SK-N-MC (cell line): Measurements from ENCODE around the gene BST1.

Source experiments
- DNase-seq: peaks from one replicate; pipeline ENCODE4 v3.0.0-alpha.2; 2011; ENCODE audit warnings: low read depth, low spot score
- H3K27ac ChIP-seq: fragments of 200-600 bp; sonication (generic); 2 replicates; pipeline ENCODE4 v1.5.1; 2016; ENCODE audit warnings: mixed run types
- H3K36me3 ChIP-seq: fragments of 200-600 bp; sonication (generic); 2 replicates; pipeline ENCODE4 v1.6.1; 2017; ENCODE audit warnings: antibody characterized with exemption, low read length, mixed read lengths; ENCODE audit not compliant: insufficient read depth
- H3K4me3 ChIP-seq: fragments of 200-600 bp; sonication (generic); 2 replicates; pipeline ENCODE4 v1.5.1; 2016
- H3K9ac ChIP-seq: fragments of 200-600 bp; sonication (generic); 2 replicates; pipeline ENCODE4 v1.8.0; 2017; ENCODE audit warnings: mixed run types, mixed read lengths; ENCODE audit not compliant: insufficient read length
- H3K9me3 ChIP-seq: fragments of 200-600 bp; sonication (generic); 2 replicates; pipeline ENCODE4 v1.6.1; 2017; ENCODE audit warnings: low read depth, mild to moderate bottlenecking, antibody characterized with exemption, low read length, moderate library complexity, mixed read lengths
- EZH2 ChIP-seq: fragments of 200-600 bp; sonication (generic); IDR thresholded peaks from one replicate; pipeline ENCODE4 v1.6.1; 2017; ENCODE audit warnings: antibody characterized with exemption
- FOXP2 ChIP-seq: optimal IDR thresholded peaks from 2 replicates; pipeline ENCODE3; 2011; ENCODE audit warnings: mild to moderate bottlenecking, moderate library complexity; ENCODE audit not compliant: insufficient read depth; ENCODE audit errors: extremely low read length, control extremely low read depth
- POLR2AphosphoS5 ChIP-seq: IDR thresholded peaks from 2 replicates; pipeline ENCODE4 v1.6.1; 2012; ENCODE audit warnings: mild to moderate bottlenecking, low read depth, low read length, borderline replicate concordance

Gene BST1

GRCh38 chr4:15658136-15658770 is 44.6 kb upstream of the BST1 start:
- DNase-seq, result no peak
- Histone ChIP-seq H3K9ac (no peak overlapping the region), H3K9me3 (no peaks in the 10 kb centered on the region), H3K27ac (no peak overlapping the region), H3K4me3 (no peak overlapping the region), H3K36me3 (no peaks in the 10 kb centered on the region)
- TF ChIP-seq POLR2AphosphoS5 (no peak), EZH2 (no peak), FOXP2 (no peak)

GRCh38 chr4:15658781-15659180 is 44.1 kb upstream of the BST1 start:
- no peaks in the 10 kb centered on the region for H3K36me3 ChIP-seq
- no peak for DNase-seq
- no peaks in the 10 kb centered on the region for H3K9me3 ChIP-seq
- TF ChIP-seq POLR2AphosphoS5, result no peak
- TF ChIP-seq EZH2, result no peak
- no peak for TF ChIP-seq FOXP2
- H3K9ac ChIP-seq, result no peak overlapping the region
- H3K27ac ChIP-seq, result no peak overlapping the region
- H3K4me3 ChIP-seq, result no peak overlapping the region

GRCh38 chr4:15659768-15660570 is 42.9 kb upstream of the BST1 start:
- no peak overlapping the region for H3K9ac ChIP-seq
- H3K27ac ChIP-seq, result peak overlapping the region; percentile 75

GRCh38 chr4:15665753-15666365 is 37.0 kb upstream of the BST1 start:
- peaks cover 8% of the 10 kb centered on the region for H3K36me3 ChIP-seq

More at GRCh38 chr4:15659768-15660570, 42.9 kb upstream of the BST1 start:
- H3K4me3 ChIP-seq, result no peak overlapping the region
- no peak for DNase-seq
- no peaks in the 10 kb centered on the region for H3K36me3 ChIP-seq
- no peaks in the 10 kb centered on the region for H3K9me3 ChIP-seq
- TF ChIP-seq FOXP2 (no peak), POLR2AphosphoS5 (no peak), EZH2 (no peak)

GRCh38 chr4:15667006-15667405 is 35.9 kb upstream of the BST1 start:
- Histone ChIP-seq H3K27ac (no peak overlapping the region), H3K36me3 (peaks cover 8% of the 10 kb centered on the region), H3K9me3 (no peaks in the 10 kb centered on the region), H3K9ac (no peak overlapping the region), H3K4me3 (no peak overlapping the region)
- no peak for DNase-seq
- no peak for TF ChIP-seq EZH2
- no peak for TF ChIP-seq POLR2AphosphoS5
- no peak for TF ChIP-seq FOXP2

More at GRCh38 chr4:15665753-15666365, 37.0 kb upstream of the BST1 start:
- DNase-seq, result no peak
- no peak for TF ChIP-seq POLR2AphosphoS5
- TF ChIP-seq EZH2, result no peak
- TF ChIP-seq FOXP2, result no peak
- no peak overlapping the region for H3K4me3 ChIP-seq
- H3K27ac ChIP-seq, result no peak overlapping the region
- no peaks in the 10 kb centered on the region for H3K9me3 ChIP-seq
- H3K9ac ChIP-seq, result no peak overlapping the region

- TF ChIP-seq FOXP2, result no peak
- DNase-seq, result no peak
- no peak overlapping the region for H3K4me3 ChIP-seq
- no peaks in the 10 kb centered on the region for H3K9me3 ChIP-seq
- H3K27ac ChIP-seq, result peak overlapping the region; percentile 31; the same call in 1 of the 2 replicates
- H3K9ac ChIP-seq, result no peak overlapping the region
- H3K36me3 ChIP-seq, result peaks cover 8% of the 10 kb centered on the region
These were observed 34.1 kb upstream of the BST1 start for GRCh38 chr4:15668566-15669435.

- H3K27ac ChIP-seq, result no peak overlapping the region
- no peak overlapping the region for H3K4me3 ChIP-seq
- TF ChIP-seq EZH2 (no peak), POLR2AphosphoS5 (no peak), FOXP2 (no peak)
- no peak overlapping the region for H3K9ac ChIP-seq
- peaks cover 8% of the 10 kb centered on the region for H3K36me3 ChIP-seq
- no peaks in the 10 kb centered on the region for H3K9me3 ChIP-seq
- DNase-seq, result no peak
These were observed 32.3 kb upstream of the BST1 start for GRCh38 chr4:15670576-15670975.
